SW480 (cell line): Measurements from ENCODE around the gene SMAGP.
"Not testable (repeated sequence)": the region's sequence is repeated elsewhere in the genome, so short reads cannot be mapped to it uniquely, and the experiment has no call there.

Experiments
- DNase-seq: peaks from one replicate; pipeline ENCODE4 v3.0.0-alpha.2; 2016; ENCODE audit warnings: low spot score

SMAGP gene

GRCh38 chr12:51264297-51264696 is 5.9 kb downstream of the SMAGP start:
- DNase-seq, result no peak

GRCh38 chr12:51263341-51263740 is 6.9 kb downstream of the SMAGP start:
- DNase-seq, result no peak

- DNase-seq, result peak; percentile 48
Observed at GRCh38 chr12:51262758-51263177, 7.4 kb downstream of the SMAGP start.

GRCh38 chr12:51259600-51259999 is 10.6 kb downstream of the SMAGP start:
- DNase-seq, result not testable (repeated sequence)

GRCh38 chr12:51254536-51254935 is 15.7 kb downstream of the SMAGP start:
- DNase-seq, result no peak

GRCh38 chr12:51253276-51253675 is 16.9 kb downstream of the SMAGP start:
- no peak for DNase-seq

- DNase-seq, result no peak
Observed at GRCh38 chr12:51247523-51248206, 22.6 kb downstream of the SMAGP start.

GRCh38 chr12:51246254-51246853 is 23.9 kb downstream of the SMAGP start:
- peak; percentile 38 for DNase-seq

GRCh38 chr12:51245476-51246253 is 24.6 kb downstream of the SMAGP start:
- no peak for DNase-seq

GRCh38 chr12:51244269-51244668 is 25.9 kb downstream of the SMAGP start:
- DNase-seq, result no peak

GRCh38 chr12:51242876-51243275 is 27.3 kb downstream of the SMAGP start:
- DNase-seq, result no peak

- no peak for DNase-seq
Observed at GRCh38 chr12:51242120-51242519, 28.1 kb downstream of the SMAGP start.

- DNase-seq, result no peak
Observed at GRCh38 chr12:51240971-51241370, 29.2 kb downstream of the SMAGP start.

GRCh38 chr12:51238510-51239334 is 31.5 kb downstream of the SMAGP start, which contains the start of gene DAZAP2:
Gene DAZAP2 (plus strand): TSS chr12:51238826. CDS start chr12:51238908, 82 bp downstream.
- peak; percentile 94 for DNase-seq

GRCh38 chr12:51238037-51238509 is 32.1 kb downstream of the SMAGP start:
- peak; percentile 53 for DNase-seq

- DNase-seq, result no peak
Observed at GRCh38 chr12:51234530-51234929, 35.7 kb downstream of the SMAGP start.

GRCh38 chr12:51232642-51233041 is 37.6 kb downstream of the SMAGP start:
- no peak for DNase-seq

- DNase-seq, result no peak
Observed at GRCh38 chr12:51229116-51229809, 41.0 kb downstream of the SMAGP start.

- DNase-seq, result no peak
Observed at GRCh38 chr12:51227962-51228361, 42.3 kb downstream of the SMAGP start.

- DNase-seq, result not testable (repeated sequence)
Observed at GRCh38 chr12:51227112-51227511, 43.1 kb downstream of the SMAGP start.

- DNase-seq, result no peak
Observed at GRCh38 chr12:51225771-51226170, 44.4 kb downstream of the SMAGP start.
